Parathyroid adenoma (tissue), 2 donors: ENCODE measurements around the gene DLGAP3.
"Not testable (repeated sequence)": the region's sequence is repeated elsewhere in the genome, so short reads cannot be mapped to it uniquely, and the experiment has no call there.

Source experiments
- H2AFZ ChIP-seq: fragments of 300-600 bp; sonication (generic); one replicate; pipeline ENCODE4 v1.7.0; 2017; ENCODE audit warnings: antibody characterized with exemption, mild to moderate bottlenecking
- H3K27ac ChIP-seq: fragments of 300-600 bp; sonication (generic); one replicate; pipeline ENCODE4 v1.7.0; 2017
- H3K27me3 ChIP-seq: fragments of 300-600 bp; sonication (generic); one replicate; pipeline ENCODE4 v1.7.0; 2017; ENCODE audit warnings: low read length; ENCODE audit not compliant: control insufficient read depth, insufficient read depth
- H3K36me3 ChIP-seq: fragments of 300-600 bp; sonication (generic); one replicate; pipeline ENCODE4 v1.7.0; 2017; ENCODE audit warnings: low read length; ENCODE audit not compliant: control insufficient read depth, insufficient read depth
- H3K4me1 ChIP-seq: fragments of 300-600 bp; sonication (generic); one replicate; pipeline ENCODE4 v1.7.0; 2017; ENCODE audit warnings: control low read depth
- H3K4me2 ChIP-seq: fragments of 300-600 bp; sonication (generic); one replicate; pipeline ENCODE4 v1.7.0; 2017; ENCODE audit warnings: low read length
- H3K4me3 ChIP-seq: fragments of 300-600 bp; sonication (generic); one replicate; pipeline ENCODE4 v1.7.0; 2017; ENCODE audit warnings: low read depth, low read length
- H3K79me2 ChIP-seq: fragments of 300-600 bp; sonication (generic); one replicate; pipeline ENCODE4 v1.7.0; 2017; ENCODE audit warnings: control low read depth
- H3K9ac ChIP-seq: fragments of 300-600 bp; sonication (generic); one replicate; pipeline ENCODE4 v1.7.0; 2017; ENCODE audit warnings: mild to moderate bottlenecking
- H3K9me3 ChIP-seq: fragments of 300-600 bp; sonication (generic); one replicate; pipeline ENCODE4 v1.7.0; 2017; ENCODE audit warnings: low read length; ENCODE audit not compliant: control insufficient read depth
- CTCF ChIP-seq: fragments of 300-600 bp; sonication (generic); IDR thresholded peaks from one replicate; pipeline ENCODE4 v1.7.0; 2017; ENCODE audit warnings: antibody characterized with exemption, mild to moderate bottlenecking
- donor health status: primary hyperparathyroidism.

DLGAP3 gene

DNA sequence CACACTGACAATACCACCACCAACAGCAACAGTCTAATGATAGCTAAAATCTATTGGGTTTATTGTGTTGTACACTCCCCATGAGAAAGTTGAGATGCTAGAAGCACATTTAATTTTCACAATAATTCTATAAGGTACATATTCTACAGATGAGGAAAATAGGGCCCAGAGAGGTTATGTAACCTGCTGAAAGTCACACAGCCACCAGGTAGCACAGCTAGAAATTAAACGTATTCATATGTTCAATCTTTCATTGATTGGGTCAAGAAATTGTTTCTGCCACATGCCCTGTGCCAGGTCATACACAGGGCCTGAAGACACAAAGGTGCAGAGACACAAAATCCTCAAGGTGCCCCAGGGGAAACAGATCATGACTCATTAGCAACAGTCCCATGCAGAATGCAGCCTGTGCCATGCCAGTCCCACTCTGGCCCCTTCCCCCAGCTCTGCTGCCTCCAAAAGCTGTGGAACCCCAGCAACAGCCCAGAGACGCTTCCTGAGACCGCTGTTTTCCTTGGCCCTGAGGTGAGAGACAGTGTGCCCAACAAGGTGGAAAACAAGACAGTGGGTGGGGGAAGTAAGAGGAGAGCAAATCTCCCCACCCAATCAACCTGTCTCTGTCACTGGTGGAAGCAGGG, 104.5 kb downstream of the DLGAP3 start:
- H3K27me3 ChIP-seq, result no peaks in the 10 kb centered on the region
- no peaks in the 10 kb centered on the region for H3K36me3 ChIP-seq
- no peak overlapping the region for H2AFZ ChIP-seq
- TF ChIP-seq CTCF, result no peak
- H3K4me2 ChIP-seq, result no peak overlapping the region
- no peaks in the 10 kb centered on the region for H3K4me1 ChIP-seq
- no peak overlapping the region for H3K27ac ChIP-seq
- no peaks in the 10 kb centered on the region for H3K79me2 ChIP-seq
- no peak overlapping the region for H3K9ac ChIP-seq
- no peaks in the 10 kb centered on the region for H3K9me3 ChIP-seq
- no peak overlapping the region for H3K4me3 ChIP-seq

DNA sequence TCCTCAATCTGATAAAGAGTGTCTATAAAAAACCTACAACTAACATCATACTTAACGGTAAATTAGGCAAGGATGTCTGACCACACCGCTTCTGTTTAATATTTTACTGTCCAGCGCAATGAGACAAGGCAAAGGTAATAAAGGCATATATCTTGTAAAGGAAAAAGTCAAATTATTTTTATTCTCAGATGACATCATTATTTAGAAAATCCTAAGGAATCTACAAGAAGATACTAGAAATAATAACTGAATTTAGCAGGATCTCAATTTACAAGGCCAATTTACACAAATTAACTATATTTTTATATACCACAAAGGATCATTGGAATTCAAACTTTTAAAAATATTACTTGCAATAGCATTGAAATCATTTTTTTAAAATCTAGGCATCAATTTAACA, 107.2 kb downstream of the DLGAP3 start:
- no peak for TF ChIP-seq CTCF

DNA sequence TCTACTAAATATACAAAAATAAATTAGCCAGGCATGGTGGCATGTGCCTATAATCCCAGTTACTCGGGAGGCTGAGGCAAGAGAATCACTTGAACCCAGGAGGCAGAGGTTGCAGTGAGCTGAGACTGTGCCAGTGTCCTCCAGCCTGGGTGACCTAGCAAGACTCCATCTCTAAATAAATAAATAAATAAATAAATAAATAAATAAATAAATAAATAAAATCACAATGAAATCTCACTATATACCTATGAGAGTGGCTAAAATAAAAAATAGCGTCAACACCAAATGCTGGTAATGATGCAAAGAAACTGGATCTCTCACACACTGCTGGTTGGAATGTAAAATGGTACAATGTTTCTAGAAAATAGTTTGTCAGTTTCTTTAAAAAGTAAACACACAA, 110.6 kb downstream of the DLGAP3 start:
- not testable (repeated sequence) for H3K4me1 ChIP-seq

More for the DNA sequence above, 107.2 kb downstream of the DLGAP3 start:
- Histone ChIP-seq H3K4me1 (no peaks in the 10 kb centered on the region), H3K27ac (no peak overlapping the region), H3K4me3 (no peak overlapping the region), H3K79me2 (no peaks in the 10 kb centered on the region), H3K9me3 (no peaks in the 10 kb centered on the region), H3K9ac (no peak overlapping the region), H2AFZ (no peak overlapping the region), H3K36me3 (no peaks in the 10 kb centered on the region), H3K27me3 (no peaks in the 10 kb centered on the region), H3K4me2 (no peak overlapping the region)

DNA sequence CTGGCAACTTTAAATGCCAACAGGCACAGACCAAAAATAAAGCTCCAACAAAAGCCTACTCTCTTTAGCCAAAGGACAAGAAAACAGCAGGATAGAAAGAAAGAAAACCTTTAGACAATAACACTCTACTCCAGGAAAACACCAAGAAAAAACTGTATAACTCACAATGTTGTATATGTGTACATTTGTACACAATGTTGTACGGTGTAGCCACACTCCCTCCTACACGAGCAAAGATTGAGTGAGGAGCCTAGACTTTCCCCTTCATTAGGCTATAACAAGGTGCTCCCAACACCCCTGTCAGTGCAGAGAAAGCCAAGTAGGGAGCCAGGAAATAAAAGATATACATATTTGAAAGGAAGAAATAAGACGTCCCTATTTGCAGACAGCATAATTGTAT, 112.7 kb downstream of the DLGAP3 start:
- no peak overlapping the region for H3K27ac ChIP-seq
- H3K4me2 ChIP-seq, result no peak overlapping the region
- no peaks in the 10 kb centered on the region for H3K27me3 ChIP-seq
- no peak for TF ChIP-seq CTCF
- no peak overlapping the region for H3K9ac ChIP-seq
- no peaks in the 10 kb centered on the region for H3K36me3 ChIP-seq
- no peaks in the 10 kb centered on the region for H3K79me2 ChIP-seq
- no peak overlapping the region for H2AFZ ChIP-seq
- no peaks in the 10 kb centered on the region for H3K4me1 ChIP-seq
- no peak overlapping the region for H3K4me3 ChIP-seq
- no peaks in the 10 kb centered on the region for H3K9me3 ChIP-seq

More for the DNA sequence above, 110.6 kb downstream of the DLGAP3 start:
- not testable (repeated sequence) for H3K4me2 ChIP-seq, H3K4me3 ChIP-seq, H3K9me3 ChIP-seq, H3K27ac ChIP-seq, H3K9ac ChIP-seq, H3K79me2 ChIP-seq, H3K36me3 ChIP-seq, H2AFZ ChIP-seq, H3K27me3 ChIP-seq

DNA sequence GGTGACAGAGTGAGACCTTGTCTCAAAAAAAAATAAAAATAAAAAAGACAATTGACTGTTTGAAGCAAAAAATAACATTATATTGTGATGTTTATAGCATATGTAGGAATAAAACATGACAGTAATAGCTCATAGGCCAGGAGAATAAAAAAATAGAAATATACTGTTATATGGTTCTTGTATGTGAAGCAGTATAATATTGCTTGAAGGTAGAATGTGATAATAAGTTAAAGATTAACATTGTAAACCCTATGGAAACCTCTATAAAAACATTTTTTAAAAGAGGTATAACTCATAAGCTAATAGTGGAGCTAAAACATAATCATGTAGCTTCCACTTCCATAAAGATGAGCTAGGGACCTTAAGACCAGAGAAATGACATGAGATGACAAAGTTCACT, 113.1 kb downstream of the DLGAP3 start:
- H3K79me2 ChIP-seq, result no peaks in the 10 kb centered on the region
- no peaks in the 10 kb centered on the region for H3K9me3 ChIP-seq
- no peak overlapping the region for H2AFZ ChIP-seq
- H3K9ac ChIP-seq, result no peak overlapping the region
- no peak overlapping the region for H3K4me2 ChIP-seq
- H3K36me3 ChIP-seq, result no peaks in the 10 kb centered on the region
- H3K4me3 ChIP-seq, result no peak overlapping the region
- TF ChIP-seq CTCF, result no peak
- no peaks in the 10 kb centered on the region for H3K27me3 ChIP-seq
- H3K4me1 ChIP-seq, result no peaks in the 10 kb centered on the region
- no peak overlapping the region for H3K27ac ChIP-seq
